CD4-positive, alpha-beta T cell treated with Interleukin-12 subunit alpha and Interleukin-12 subunit beta, for 1 hour (primary cell): Measurements from ENCODE around the gene ZNF689.
A peak's percentile ranks its signal among the peaks of the same experiment; 100 is the strongest.
"Not testable (repeated sequence)": the region's sequence is repeated elsewhere in the genome, so short reads cannot be mapped to it uniquely, and the experiment has no call there.

Source experiments
- DNase-seq: peaks from one replicate; pipeline ENCODE4 v3.0.0-alpha.2; 2020

ZNF689 gene

GRCh38 chr16:30590869-30591268, 19.3 kb downstream of the ZNF689 start:
- not testable (repeated sequence) for DNase-seq

- not testable (repeated sequence) for DNase-seq
These were observed 20.6 kb downstream of the ZNF689 start for GRCh38 chr16:30589582-30589981.

GRCh38 chr16:30588651-30589050, 21.5 kb downstream of the ZNF689 start:
- no peak for DNase-seq

DNA sequence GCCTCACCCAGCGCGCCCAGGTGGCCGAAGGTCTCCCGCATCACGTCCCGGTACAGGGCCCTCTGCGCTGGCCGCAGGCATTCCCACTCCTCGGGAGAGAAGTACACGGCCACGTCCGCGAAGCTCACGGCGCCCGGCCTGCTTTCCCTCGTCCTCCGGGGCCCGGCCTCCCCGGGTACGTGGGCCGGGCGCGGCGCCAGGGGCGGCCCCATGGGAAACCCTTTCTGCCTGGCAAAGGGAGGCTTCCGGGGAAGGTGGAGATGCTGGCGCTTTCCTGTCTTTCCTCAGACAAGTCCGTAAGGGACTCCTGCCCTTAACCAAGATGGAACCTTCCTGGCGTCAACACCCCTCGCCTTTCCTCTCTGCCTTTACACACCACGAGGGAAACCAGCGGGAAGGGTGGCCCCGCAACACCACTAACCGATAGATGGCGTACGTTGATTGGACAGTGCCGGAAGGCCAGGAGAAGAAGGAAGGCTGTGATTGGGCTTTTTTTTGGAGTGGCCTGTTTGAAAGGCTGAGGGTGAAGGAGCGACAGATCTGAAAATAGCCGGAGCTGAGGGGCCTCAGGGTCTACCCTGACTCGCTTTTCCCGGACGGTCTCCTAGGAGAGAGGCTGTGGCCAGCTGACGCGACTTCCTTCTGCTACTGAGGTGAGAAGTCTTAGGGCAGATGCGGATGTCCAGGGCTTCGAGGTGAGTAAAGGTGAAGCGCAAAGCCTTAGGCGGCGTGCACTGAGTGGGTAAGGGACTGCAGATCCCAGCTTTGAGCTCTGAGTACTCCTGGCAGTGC, 24.6 kb downstream of the ZNF689 start, which contains the start of gene ZNF785:
Gene ZNF785, minus strand, starts transcription at position 298 of the 792 bp plus-strand sequence. Its CDS starts 86 bp downstream, at position 212.
- peak; percentile 97 for DNase-seq

DNA sequence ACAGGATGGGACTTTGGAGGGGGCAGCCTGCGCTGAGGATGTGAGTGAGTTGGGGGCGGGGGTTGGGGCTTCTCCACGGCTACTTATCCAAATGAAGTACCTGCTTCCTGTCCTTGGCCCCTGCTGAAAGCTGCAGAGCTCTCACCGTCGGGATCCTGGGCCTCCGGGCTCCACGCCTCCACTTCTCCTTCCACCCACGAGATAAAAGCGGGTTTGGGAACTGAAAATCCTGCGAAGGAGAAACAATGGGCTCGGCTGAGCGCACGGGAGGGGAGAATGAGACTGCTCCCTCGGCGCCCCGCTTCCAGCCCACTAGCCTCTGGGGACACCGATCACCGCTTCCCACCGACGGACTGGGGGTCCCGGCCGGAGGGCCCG, 25.2 kb downstream of the ZNF689 start:
- no peak for DNase-seq

DNA sequence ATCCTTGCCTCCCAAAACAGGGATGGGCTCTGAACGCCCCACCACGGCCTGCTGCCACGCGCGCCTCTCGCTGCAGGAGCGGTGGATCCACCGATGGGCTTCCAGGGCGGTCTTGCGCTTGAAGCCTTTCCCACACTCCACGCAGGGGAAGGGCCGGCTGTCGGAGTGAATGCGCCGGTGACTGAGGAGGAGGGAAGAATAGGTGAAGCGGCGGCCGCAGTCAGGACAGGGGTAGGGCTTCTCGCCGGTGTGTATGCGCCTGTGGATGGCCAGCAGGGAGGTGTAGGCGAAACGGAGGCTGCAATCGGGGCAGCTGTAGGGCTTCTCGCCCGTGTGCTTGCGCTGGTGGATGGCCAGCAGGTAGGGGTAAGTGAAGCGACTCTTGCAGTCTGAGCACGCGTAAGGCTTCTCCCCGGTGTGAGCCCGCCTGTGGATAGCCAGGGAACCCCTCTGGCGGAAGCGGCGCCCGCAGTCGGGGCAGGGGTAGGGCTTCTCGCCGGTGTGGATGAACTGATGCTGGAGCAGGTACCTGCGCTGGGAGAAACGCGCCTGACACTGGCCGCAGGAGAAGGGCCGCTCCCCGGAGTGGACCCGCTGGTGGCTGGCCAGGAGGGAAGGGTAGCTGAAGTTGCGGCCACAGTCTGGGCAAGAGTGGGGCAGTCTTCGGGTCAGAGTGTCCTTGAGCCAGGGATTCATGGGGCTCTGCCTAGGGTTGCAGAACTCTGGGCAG, 27.4 kb downstream of the ZNF689 start:
- no peak for DNase-seq

DNA sequence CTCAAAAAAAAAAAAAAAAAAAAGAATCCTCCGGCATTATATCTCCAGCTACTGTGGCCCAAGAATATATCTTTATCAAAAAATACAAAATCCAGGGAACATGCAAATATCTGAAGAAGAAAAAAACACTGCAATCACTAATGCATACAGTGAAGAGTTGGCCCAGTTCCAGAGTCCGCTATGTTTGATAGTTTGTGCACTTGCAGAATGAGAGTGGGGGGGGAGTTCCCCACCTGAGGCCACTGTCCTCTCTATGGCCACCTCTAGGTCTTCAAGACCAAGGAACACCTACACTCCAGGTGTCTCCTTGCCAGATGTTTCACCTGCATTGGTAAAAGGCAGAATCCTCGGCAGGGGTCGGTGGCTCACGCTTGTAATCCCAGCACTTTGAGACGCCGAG, 28.7 kb downstream of the ZNF689 start:
- DNase-seq = no peak

DNA sequence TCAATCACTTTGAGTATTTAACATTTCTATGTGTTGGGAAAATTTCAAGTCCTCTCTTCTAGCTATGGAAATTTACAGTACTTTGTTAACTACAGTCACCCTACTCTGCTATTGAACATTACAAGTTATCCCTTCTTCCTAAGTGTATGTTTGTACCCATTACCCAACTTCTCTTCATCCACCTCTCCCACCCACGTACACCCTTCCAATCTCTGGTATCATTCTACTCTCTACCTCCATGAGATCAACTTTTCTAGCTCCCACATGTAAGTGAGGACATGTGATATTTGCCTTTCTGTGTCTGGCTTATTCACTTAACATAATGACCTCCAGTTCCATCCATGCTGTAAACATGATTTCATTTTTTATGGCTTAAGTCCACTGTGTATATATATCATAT, 35.5 kb downstream of the ZNF689 start:
- no peak for DNase-seq

- peak; percentile 98 for DNase-seq
These were observed 38.5 kb downstream of the ZNF689 start, which contains the start of gene ZNF688 for GRCh38 chr16:30571445-30572322. TSS of gene ZNF688 (minus strand) at chr16:30571714. CDS start at chr16:30571629, 85 bp downstream.

DNA sequence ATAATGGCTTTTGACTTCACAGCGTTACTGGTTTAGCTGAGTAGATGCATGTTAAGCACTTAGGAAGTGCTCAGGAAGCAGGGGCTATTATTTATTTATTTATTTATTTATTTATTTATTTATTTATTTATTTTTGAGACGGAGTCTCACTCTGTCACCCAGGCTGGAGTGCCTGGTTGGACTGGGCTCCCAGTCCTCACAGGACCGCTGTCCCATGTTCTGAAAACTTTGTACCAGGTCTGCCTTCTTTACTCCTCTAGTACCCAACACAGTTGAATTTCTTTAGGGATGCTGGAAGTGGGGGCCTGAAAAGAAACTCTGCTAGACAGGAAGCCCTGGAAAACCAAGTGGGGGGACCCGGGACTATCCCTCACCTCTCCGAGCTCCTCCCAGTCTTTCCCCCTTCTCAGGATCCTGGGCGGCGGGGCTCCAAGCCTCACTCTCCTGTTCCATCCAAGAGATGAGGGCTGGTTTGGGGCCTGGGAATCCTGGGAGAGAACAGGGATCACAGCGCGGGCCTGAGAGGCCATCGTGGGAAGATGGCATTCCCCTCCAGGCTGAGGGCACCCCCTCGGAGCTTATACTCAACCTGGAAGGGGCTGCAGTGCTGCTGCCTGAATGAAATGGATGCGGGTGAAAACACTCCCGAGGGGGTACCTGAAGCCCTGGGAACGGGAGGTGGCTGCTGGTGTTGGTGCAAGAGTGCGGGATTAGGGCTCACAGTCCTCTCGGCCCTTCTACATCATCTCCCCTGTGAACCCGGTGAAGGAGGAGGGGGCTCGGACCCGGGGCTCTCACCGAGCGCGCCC, 39.3 kb downstream of the ZNF689 start:
- DNase-seq = no peak

GRCh38 chr16:30569746-30570635, 40.2 kb downstream of the ZNF689 start:
- no peak for DNase-seq

- no peak for DNase-seq
These were observed 40.9 kb downstream of the ZNF689 start for GRCh38 chr16:30569281-30569680.

- peak; percentile 75 for DNase-seq
These were observed 42.1 kb downstream of the ZNF689 start for GRCh38 chr16:30567991-30568638.

DNA sequence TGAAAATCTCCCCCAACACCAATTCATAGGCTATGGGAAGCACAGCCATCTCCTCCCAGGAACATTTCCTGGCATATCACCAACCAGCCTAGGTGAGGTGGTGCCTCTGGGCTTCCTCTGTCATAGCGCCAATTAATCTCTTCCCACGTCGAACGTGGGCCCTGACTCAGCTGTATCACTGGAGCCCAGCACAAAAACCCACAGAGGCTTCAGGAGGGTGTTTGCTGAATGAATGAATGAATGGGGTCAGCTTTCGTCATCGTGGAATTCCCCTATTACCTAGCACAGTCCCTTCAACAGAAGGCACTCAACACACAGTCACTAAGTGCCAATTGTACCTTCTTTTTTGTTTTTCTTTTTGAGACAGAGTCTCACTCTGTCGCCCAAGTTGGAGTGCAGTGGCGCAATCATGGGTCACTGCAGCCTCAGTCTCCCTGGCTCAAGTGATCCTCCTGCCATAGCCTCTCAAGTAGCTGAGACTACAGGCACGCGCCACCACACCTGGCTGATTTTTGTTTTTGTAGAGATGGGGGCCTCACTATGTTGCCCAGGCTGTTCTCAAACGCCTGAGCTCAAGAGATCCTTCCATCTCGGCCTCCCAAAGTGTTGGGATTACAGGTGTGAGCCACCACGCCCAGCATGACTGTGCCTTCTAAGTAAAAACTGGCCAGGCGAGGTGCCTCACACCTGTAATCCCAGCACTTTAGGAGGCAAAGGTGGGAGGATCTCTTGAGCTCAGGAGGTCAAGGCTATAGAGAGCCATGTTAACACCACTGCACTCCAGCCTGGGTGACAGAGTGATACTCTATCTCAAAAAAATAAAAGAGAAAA, 42.8 kb downstream of the ZNF689 start:
- DNase-seq = peak; percentile 64

GRCh38 chr16:30566531-30566930, 43.7 kb downstream of the ZNF689 start:
- DNase-seq = no peak

- no peak for DNase-seq
These were observed 44.2 kb downstream of the ZNF689 start for GRCh38 chr16:30565984-30566383.

- no peak for DNase-seq
These were observed 44.7 kb downstream of the ZNF689 start for GRCh38 chr16:30565526-30565925.

GRCh38 chr16:30562021-30562420, 48.2 kb downstream of the ZNF689 start:
- no peak for DNase-seq

DNA sequence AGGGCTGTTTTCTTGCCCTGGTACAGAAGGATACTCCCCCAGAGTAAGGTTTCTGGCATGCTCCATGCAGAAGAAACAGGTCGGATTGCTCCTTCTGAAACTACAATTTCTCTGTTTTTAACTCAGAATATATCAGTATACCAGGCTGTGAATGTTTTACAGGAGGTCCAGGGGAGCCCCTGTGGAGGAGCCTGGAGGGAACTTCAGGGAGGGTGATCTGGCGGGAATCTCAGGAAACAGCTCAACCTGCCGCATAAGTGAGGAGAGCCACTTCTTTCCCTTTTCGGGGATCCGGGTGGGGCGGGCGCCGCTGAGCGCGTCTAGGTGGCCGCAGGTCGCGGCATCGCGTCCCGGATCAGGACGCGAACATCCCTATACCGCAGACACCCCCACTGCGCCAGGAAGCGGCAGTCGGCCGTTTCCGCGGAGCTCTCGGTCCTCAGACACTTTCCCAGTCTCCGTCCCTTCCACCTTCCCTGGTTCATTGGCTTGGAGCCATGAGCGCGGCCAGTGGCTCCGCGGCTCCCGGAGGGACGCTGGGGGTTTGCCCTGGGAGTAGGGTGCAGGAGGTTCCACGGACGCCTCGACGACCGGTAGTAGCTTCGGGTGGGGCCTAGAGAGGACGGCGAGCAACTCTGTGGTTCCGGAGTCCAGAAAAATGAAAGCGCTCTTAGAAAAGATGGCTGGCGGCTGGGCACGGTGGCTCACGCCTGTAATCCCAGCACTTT, 48.9 kb downstream of the ZNF689 start:
- DNase-seq = peak; percentile 39
